CD4-positive, alpha-beta T cell (primary cell): Measurements from ENCODE around the gene MYMK. TPM values are rescaled to one million over a fixed set of nuclear protein-coding genes. Genes with fewer than 3 reads are reported as not detected.

Source experiments
- ATAC-seq: fragments of 200-7000 bp; cut with Tn5 transposase; one replicate; pipeline ENCODE4 v1.10.0; 2022; ENCODE audit warnings: mild to moderate bottlenecking; ENCODE audit not compliant: poor library complexity
- CTCF ChIA-PET: fragments of 350-600 bp; sonication (Branson Sonifier 250); formaldehyde crosslinking; loops from one replicate; lab custom pipeline; 2021; ENCODE audit warnings: antibody characterized with exemption, inconsistent platforms; lab: Charles Lee
- POLR2A ChIA-PET: fragments of 350-600 bp; sonication (Branson Sonifier 250); formaldehyde crosslinking; loops from one replicate; lab custom pipeline; 2021; ENCODE audit warnings: antibody characterized with exemption, inconsistent platforms; lab: Charles Lee
- DNase-seq, 14 experiments: peaks; one replicate each; pipeline ENCODE4 v3.0.0-alpha.2; 2013 to 2020; ENCODE audit warnings: mixed read lengths in 2 of 14
- H3K27ac ChIP-seq, 2 donors: one replicate each; pipeline versions ENCODE4 v1.5.1 to v1.7.0; 2013; ENCODE audit warnings: low read length in 2 of 2, low read depth in 1 of 2, mild to moderate bottlenecking in 1 of 2
- H3K27me3 ChIP-seq, 2 experiments: 1 replicate in 1 of 2; 2 replicates in 1 of 2; pipeline versions ENCODE4 v1.6.1 to v1.7.0; 2013; ENCODE audit warnings: low read length in 2 of 2, control low read depth in 1 of 2, mild to moderate bottlenecking in 1 of 2, moderate library complexity in 1 of 2; ENCODE audit not compliant: insufficient read depth in 2 of 2, control insufficient read depth in 1 of 2
- H3K36me3 ChIP-seq: one replicate; pipeline ENCODE4 v1.6.1; 2013; ENCODE audit warnings: low read length, control low read depth; ENCODE audit not compliant: insufficient read depth
- H3K4me1 ChIP-seq: one replicate; pipeline ENCODE4 v1.6.1; 2013; ENCODE audit warnings: low read length, control low read depth; ENCODE audit not compliant: insufficient read depth
- H3K4me3 ChIP-seq: one replicate; pipeline ENCODE4 v1.5.1; 2013; ENCODE audit warnings: mild to moderate bottlenecking, low read length, moderate library complexity
- H3K9me3 ChIP-seq, 2 experiments: 1 replicate in 1 of 2; 2 replicates in 1 of 2; pipeline versions ENCODE4 v1.6.1 to v1.7.0; 2013; ENCODE audit warnings: low read length in 2 of 2, mild to moderate bottlenecking in 2 of 2, control low read depth in 1 of 2, moderate library complexity in 1 of 2; ENCODE audit not compliant: control insufficient read depth in 1 of 2, insufficient read depth in 1 of 2
- H3K27ac Mint-ChIP-seq: one replicate; pipeline ENCODE4 v1.8.0; 2020; ENCODE audit warnings: mixed read lengths
- H3K27me3 Mint-ChIP-seq: one replicate; pipeline ENCODE4 v1.8.0; 2021; ENCODE audit warnings: mixed read lengths
- H3K36me3 Mint-ChIP-seq: one replicate; pipeline ENCODE4 v1.8.0; 2021; ENCODE audit warnings: low read depth, mixed read lengths
- H3K4me1 Mint-ChIP-seq: one replicate; pipeline ENCODE4 v1.8.0; 2021; ENCODE audit warnings: low read depth, mixed read lengths
- H3K4me3 Mint-ChIP-seq: one replicate; pipeline ENCODE4 v1.8.0; 2020; ENCODE audit warnings: mild to moderate bottlenecking, mixed read lengths
- H3K9me3 Mint-ChIP-seq: one replicate; pipeline ENCODE4 v1.8.0; 2020; ENCODE audit warnings: mixed read lengths
- intact Hi-C, 2 experiments: fragments of 100-400 bp; cut with DNase I in 1 of 2; cut with micrococcal nuclease in 1 of 2; formaldehyde crosslinking; loops; one replicate each; pipeline versions ENCODE4 v1.15.1 to v1.9.0; 2023 to 2025; cut with DNase I, micrococcal nuclease
- polyA plus RNA-seq, 2 donors: library from polyadenylated mRNA; unstranded; fragments of 120-200 nt; gene quantifications; one replicate each; pipeline ENCODE4 v1.2.1, GENCODE V29; 2013
- total RNA-seq, 174 experiments: library from RNA in 2 of 174; stranded (reverse) in 2 of 174; gene quantifications; one replicate each; pipeline ENCODE4 v1.2.3 and lab custom pipeline; 2021 to 2026
- TF ChIP-seq, protein P1 (sequence below): fragments of 200-600 bp; IDR thresholded peaks from one replicate; pipeline ENCODE4 v1.8.0; 2022; ENCODE audit warnings: antibody characterized with exemption, mild to moderate bottlenecking

The MYMK gene, protein sequence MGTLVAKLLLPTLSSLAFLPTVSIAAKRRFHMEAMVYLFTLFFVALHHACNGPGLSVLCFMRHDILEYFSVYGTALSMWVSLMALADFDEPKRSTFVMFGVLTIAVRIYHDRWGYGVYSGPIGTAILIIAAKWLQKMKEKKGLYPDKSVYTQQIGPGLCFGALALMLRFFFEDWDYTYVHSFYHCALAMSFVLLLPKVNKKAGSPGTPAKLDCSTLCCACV
- total RNA-seq, result not detected
- not detected for polyA plus RNA-seq (2013, experiment 1 of 2)
- polyA plus RNA-seq (2013, experiment 2 of 2), result 2.0 TPM
- 0 to 0.08 (median 0) reads per million in 172 experiments for total RNA-seq (lab: John Stamatoyannopoulos, UW)

- no peak for DNase-seq
- Histone ChIP-seq H3K27me3 (no peaks in the 10 kb centered on the region), H3K4me1 (peaks cover 8% of the 10 kb centered on the region), H3K27ac (no peak within 1 kb of the TSS), H3K36me3 (no peaks in the 10 kb centered on the region), H3K9me3 (no peaks in the 10 kb centered on the region), H3K4me3 (no peak within 1 kb of the TSS)
- no peak within 1 kb of the TSS for H3K27ac Mint-ChIP-seq
- TF ChIP-seq, protein P1, sequence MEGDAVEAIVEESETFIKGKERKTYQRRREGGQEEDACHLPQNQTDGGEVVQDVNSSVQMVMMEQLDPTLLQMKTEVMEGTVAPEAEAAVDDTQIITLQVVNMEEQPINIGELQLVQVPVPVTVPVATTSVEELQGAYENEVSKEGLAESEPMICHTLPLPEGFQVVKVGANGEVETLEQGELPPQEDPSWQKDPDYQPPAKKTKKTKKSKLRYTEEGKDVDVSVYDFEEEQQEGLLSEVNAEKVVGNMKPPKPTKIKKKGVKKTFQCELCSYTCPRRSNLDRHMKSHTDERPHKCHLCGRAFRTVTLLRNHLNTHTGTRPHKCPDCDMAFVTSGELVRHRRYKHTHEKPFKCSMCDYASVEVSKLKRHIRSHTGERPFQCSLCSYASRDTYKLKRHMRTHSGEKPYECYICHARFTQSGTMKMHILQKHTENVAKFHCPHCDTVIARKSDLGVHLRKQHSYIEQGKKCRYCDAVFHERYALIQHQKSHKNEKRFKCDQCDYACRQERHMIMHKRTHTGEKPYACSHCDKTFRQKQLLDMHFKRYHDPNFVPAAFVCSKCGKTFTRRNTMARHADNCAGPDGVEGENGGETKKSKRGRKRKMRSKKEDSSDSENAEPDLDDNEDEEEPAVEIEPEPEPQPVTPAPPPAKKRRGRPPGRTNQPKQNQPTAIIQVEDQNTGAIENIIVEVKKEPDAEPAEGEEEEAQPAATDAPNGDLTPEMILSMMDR, result no peak
- intact Hi-C loops, result no loop called here
- ChIA-PET CTCF (no interaction called here), POLR2A (no interaction called here)
- H3K9me3 Mint-ChIP-seq, result no peaks in the 10 kb centered on the region
- peaks cover 11% of the 10 kb centered on the region for H3K4me1 Mint-ChIP-seq
- no peak for ATAC-seq
- no peak within 1 kb of the TSS for H3K4me3 Mint-ChIP-seq
- no peaks in the 10 kb centered on the region for H3K27me3 Mint-ChIP-seq
- H3K36me3 Mint-ChIP-seq, result no peaks in the 10 kb centered on the region
These were observed at the start of gene MYMK for GRCh38 chr9:133524679-133525228. TSS of gene MYMK (minus strand) at chr9:133524959. CDS start at chr9:133524844, 115 bp downstream.

DNA sequence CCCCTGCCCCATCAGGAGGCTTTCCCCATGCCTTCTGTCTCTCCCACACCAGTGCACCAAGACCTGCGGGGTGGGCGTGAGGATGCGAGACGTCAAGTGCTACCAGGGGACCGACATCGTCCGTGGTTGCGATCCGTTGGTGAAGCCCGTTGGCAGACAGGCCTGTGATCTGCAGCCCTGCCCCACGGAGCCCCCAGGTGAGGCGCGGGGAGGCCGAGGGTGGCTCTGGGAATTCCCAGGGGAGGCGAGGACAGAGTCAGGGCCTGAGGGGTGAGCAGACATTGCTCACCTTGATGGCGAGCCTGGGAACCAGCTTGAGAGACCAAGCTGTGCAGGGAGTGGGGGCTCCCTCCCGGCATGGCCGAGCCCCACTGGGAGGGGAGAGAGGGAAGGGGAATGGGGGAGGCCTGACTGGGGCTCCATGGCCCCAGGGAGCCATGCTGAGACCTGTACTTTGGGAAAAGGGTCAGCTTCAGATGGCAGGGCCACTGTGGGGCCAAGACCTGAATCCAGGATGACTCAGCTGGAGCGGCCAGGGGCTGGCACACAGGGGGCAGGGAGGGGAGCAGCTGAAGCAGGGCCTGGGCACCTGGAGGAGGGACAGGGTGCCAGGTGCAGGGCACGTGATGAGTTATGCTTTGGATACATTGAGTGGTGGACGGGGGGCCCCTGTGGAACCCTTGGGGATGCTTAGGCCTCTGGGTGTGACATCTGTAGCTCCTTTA is 49.2 kb upstream of the MYMK start:
- H3K4me1 ChIP-seq, result no peaks in the 10 kb centered on the region
- intact Hi-C loops, result no loop called here

DNA sequence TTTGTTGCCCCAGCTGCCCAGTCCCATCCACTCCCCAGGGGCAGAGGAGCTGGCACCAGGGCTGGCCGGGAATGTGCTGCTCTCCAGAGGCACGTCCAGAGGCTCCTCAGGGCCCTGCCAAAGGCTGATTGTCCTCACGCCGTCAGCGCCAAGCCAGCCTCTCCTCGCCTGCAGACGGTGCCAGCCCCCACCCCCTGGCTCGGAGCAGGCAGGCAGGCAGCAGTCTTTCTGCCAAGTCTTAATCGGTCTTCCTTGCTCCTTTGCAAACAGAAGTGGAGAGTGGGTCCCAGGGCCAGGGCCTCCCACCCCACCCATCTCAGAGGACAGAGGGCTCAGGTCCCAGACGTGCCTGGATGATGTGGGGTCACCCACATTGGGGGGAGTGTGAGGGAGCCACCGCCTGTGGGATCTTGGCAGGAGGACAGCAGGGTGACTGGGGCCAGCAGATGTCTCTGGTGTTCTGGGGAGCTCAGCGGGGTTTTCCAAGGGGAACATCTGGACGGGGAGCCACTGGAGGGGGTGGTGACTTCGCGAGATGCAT is 48.1 kb upstream of the MYMK start:
- no peak for DNase-seq
- Mint-ChIP-seq H3K36me3 (no peaks in the 10 kb centered on the region), H3K9me3 (no peaks in the 10 kb centered on the region), H3K27me3 (peaks cover 23% of the 10 kb centered on the region), H3K27ac (no peak overlapping the region), H3K4me3 (no peak overlapping the region), H3K4me1 (peaks cover 8% of the 10 kb centered on the region)
- Histone ChIP-seq H3K36me3 (no peaks in the 10 kb centered on the region), H3K4me1 (no peaks in the 10 kb centered on the region), H3K27me3 (peaks cover 0 to 10% of the 10 kb centered on the region in 2 experiments), H3K4me3 (no peak overlapping the region), H3K9me3 (no peaks in the 10 kb centered on the region), H3K27ac (no peak overlapping the region)
- CTCF ChIA-PET, result no interaction called here
- TF ChIP-seq, protein P1, result no peak
- ATAC-seq, result no peak
- POLR2A ChIA-PET, result no interaction called here
- intact Hi-C loops, result no loop called here

More for the DNA sequence above, 49.2 kb upstream of the MYMK start:
- TF ChIP-seq, protein P1, result no peak
- peaks cover 29% of the 10 kb centered on the region for H3K27me3 Mint-ChIP-seq
- no peak for DNase-seq
- H3K27ac Mint-ChIP-seq, result no peak overlapping the region
- Histone ChIP-seq H3K4me3 (no peak overlapping the region), H3K9me3 (no peaks in the 10 kb centered on the region), H3K27me3 (peaks cover 6 to 13% of the 10 kb centered on the region in 2 experiments), H3K36me3 (no peaks in the 10 kb centered on the region), H3K27ac (no peak overlapping the region)
- ChIA-PET POLR2A (no interaction called here), CTCF (no interaction called here)
- H3K36me3 Mint-ChIP-seq, result no peaks in the 10 kb centered on the region
- no peak for ATAC-seq
- no peak overlapping the region for H3K4me3 Mint-ChIP-seq
- H3K9me3 Mint-ChIP-seq, result no peaks in the 10 kb centered on the region
- H3K4me1 Mint-ChIP-seq, result peaks cover 8% of the 10 kb centered on the region
